Measurements from ENCODE around the gene ICAM4. TPM values are rescaled to one million over a fixed set of nuclear protein-coding genes. Genes with fewer than 3 reads are reported as not detected.

ICAM4 gene
- total RNA-seq, 4 donors from 2014 or later: not detected

DNA sequence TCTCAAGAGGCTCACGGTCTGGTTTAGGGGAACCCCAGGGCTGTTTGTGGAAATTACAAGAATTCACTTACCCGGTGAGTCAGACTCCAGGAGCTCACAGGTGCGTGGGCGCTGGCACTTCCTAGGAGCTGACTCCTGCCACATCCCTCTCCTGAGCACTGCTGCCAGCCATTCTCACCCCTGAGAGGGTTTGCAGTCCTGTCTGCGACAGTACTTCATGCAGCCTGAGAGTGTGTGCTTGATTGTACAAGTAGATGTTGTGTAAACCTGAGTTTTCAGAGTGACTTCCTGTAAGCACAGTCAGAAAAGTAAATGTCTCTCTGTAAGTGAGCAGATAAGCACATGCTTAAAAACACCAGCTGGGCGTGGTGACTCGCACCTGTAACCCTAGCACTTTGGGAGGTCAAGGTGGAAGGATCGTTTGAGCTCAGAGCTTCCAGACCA, 26.6 kb upstream of the ICAM4 start:
- H3K9me3 ChIP-seq: no peaks in the 10 kb centered on the region
- peaks cover 0 to 36% (median 0%) of the 10 kb centered on the region in 3 donors for H3K36me3 ChIP-seq
- no peak overlapping the region for H3K4me3 ChIP-seq
- H3K27me3 ChIP-seq: no peaks in the 10 kb centered on the region
- H3K27ac ChIP-seq: no peak overlapping the region
- no peak for DNase-seq
- no peak for TF ChIP-seq CTCF (IDR thresholded peaks at IDR 0.05)
- no peak for TF ChIP-seq POLR2A (IDR thresholded peaks at IDR 0.05)
- H3K4me1 ChIP-seq: no peaks in the 10 kb centered on the region

DNA sequence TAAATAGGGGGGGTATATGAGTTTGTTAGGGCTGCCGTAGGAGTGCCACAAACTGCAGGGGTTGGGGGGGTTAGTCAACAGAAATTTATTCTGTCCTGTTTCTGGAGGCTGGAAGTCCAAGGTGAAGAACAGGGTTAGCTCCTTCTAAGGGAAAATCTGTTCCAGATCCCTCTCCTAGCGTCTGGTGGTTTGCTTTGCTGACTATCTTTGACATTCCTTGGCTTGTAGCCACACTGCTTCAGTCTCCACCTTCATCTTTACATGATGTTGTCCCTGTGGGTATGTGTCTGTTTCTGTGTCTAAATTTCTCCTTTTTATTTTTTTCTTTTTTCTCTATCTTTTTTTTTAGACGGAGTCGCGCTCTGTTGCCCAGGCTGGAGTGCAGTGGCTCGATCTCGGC, 24.0 kb upstream of the ICAM4 start:
- H3K4me3 ChIP-seq: no peak overlapping the region
- H3K4me1 ChIP-seq: no peaks in the 10 kb centered on the region
- no peaks in the 10 kb centered on the region for H3K9me3 ChIP-seq
- TF ChIP-seq CTCF (IDR thresholded peaks at IDR 0.05) (no peak), POLR2A (IDR thresholded peaks at IDR 0.05) (no peak)
- H3K27ac ChIP-seq: no peak overlapping the region
- no peaks in the 10 kb centered on the region for H3K27me3 ChIP-seq
- peaks cover 0 to 11% (median 0%) of the 10 kb centered on the region in 3 donors for H3K36me3 ChIP-seq
- no peak for DNase-seq

GRCh38 chr19:10266706-10267105, 20.0 kb upstream of the ICAM4 start:
- Histone ChIP-seq H3K36me3 (no peaks in the 10 kb centered on the region), H3K4me3 (no peak overlapping the region), H3K27me3 (no peaks in the 10 kb centered on the region), H3K27ac (no peak overlapping the region), H3K4me1 (peaks cover 0 to 15% (median 3%) of the 10 kb centered on the region in 4 donors), H3K9me3 (no peaks in the 10 kb centered on the region)
- TF ChIP-seq POLR2A (IDR thresholded peaks at IDR 0.05) (no peak), CTCF (IDR thresholded peaks at IDR 0.05) (no peak)
- DNase-seq: no peak

DNA sequence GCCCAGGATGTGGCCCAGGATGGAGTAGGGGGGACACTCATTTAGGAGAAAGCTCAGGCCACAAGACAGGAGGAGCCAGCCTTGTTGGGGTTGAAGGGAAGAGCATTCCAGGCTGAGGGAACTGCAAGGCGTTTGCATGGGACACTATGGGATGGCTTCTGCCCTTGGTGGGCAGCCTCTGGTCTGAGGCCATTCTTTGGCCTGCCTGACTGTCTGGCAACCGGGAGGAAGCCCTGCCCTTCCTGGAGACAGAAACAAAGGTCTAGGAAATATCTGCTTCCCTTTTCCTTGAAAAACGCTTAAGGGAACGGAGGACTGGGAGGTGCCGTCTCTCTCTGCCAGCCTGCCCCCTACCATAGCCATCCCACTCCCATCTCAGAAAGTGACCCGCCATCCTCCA, 18.7 kb upstream of the ICAM4 start:
- Histone ChIP-seq H3K9me3 (no peaks in the 10 kb centered on the region), H3K36me3 (no peaks in the 10 kb centered on the region), H3K27ac (peak overlapping the region in 2 of 4 donors; percentile 30 to 57), H3K4me3 (no peak overlapping the region), H3K4me1 (peaks cover 0 to 15% (median 3%) of the 10 kb centered on the region in 4 donors), H3K27me3 (no peaks in the 10 kb centered on the region)
- TF ChIP-seq CTCF (IDR thresholded peaks at IDR 0.05): no peak
- no peak for TF ChIP-seq POLR2A (IDR thresholded peaks at IDR 0.05)
- DNase-seq: no peak

DNA sequence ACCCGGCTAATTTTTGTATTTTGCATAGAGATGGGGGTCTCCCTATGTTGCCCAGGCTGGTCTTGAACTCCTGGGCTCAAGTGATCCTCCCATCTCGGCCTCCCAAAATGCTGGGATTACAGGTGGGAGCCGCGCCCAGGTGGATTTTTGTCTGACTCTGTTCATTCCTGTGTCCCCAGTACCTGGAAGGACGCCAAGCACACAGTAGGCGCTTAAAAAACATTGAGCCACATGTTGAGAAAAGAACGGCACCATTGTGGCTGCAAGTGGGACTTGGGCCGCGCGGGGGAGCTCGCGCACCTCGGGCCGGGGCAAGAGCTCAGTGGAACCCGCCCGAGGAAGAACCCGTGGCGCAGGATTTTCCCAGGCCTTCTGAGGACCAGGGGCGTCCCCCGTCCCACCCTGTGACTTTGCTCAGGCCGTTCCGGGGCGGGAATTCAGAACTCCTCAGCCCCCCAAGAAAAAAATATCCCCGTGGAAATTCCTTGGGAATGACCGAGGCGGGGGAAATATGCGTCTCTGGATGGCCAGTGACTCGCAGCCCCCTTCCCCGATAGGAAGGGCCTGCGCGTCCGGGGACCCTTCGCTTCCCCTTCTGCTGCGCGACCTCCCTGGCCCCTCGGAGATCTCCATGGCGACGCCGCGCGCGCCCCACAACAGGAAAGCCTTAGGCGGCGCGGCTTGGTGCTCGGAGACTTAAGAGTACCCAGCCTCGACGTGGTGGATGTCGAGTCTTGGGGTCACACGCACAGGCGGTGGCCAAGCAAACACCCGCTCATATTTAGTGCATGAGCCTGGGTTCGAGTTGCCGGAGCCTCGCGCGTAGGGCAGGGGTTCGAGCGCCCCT, 17.2 kb upstream of the ICAM4 start:
- peak overlapping the region; percentile 82 to 95 (median 88) for H3K27ac ChIP-seq
- peak; percentile 87 to 95 (median 88) for DNase-seq
- no peaks in the 10 kb centered on the region for H3K27me3 ChIP-seq
- TF ChIP-seq CTCF (IDR thresholded peaks at IDR 0.05) (peak; percentile 95 to 98 (median 97)), POLR2A (IDR thresholded peaks at IDR 0.05) (no peak)
- peaks cover 0 to 15% (median 3%) of the 10 kb centered on the region in 4 donors for H3K4me1 ChIP-seq
- H3K36me3 ChIP-seq: no peaks in the 10 kb centered on the region
- no peaks in the 10 kb centered on the region for H3K9me3 ChIP-seq
- peak overlapping the region; percentile 39 to 56 (median 54) for H3K4me3 ChIP-seq

Data from Peyer's patch (tissue), 4 donors.